ENCODE data around the gene VDR.

Gene VDR

GRCh38 chr12:47904713-47905709 is at the start of gene VDR:
Gene VDR, minus strand, starts transcription at chr12:47904994. Its CDS starts 25,881 bp downstream, at chr12:47879113.
- in situ Hi-C loops (cut with HindIII; ENCODE audit: low pct_unique_long_range_greater_than_20kb, low sequenced_read_pairs), result no loop called here
- no peak for TF ChIP-seq JUND (IDR thresholded peaks at IDR 0.05; ENCODE audit: low read depth)
- DNase-seq (ENCODE audit: low read depth in 1 of 2, low spot score in 1 of 2), result peak; percentile 89 to 95

DNA sequence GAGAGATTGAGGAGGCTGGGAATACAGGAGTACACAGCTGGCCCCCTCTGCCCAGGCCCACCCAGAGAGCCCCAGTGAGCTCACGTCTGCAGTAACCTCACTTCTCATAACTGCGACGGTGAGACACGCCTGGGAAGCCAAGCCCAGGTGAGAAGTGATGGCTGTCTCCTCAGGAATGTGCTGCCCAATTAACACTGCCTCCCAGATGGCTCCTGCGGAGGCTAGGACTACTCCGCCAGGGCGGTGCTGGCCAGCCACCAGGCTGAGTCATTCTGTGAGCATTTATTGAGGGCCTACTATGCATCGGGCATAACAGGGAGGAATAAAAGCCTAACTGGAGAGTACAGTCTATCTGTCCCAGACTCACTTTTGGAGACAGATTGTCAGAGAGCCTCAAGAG is 49.3 kb upstream of the VDR start:
- DNase-seq (ENCODE audit: low read depth in 1 of 2, low spot score in 1 of 2), result no peak
- TF ChIP-seq JUND (IDR thresholded peaks at IDR 0.05; ENCODE audit: low read depth), result no peak
- in situ Hi-C loops (cut with HindIII; ENCODE audit: low pct_unique_long_range_greater_than_20kb, low sequenced_read_pairs), result no loop called here

GRCh38 chr12:47950856-47951468 is 46.2 kb upstream of the VDR start:
- in situ Hi-C loops (cut with HindIII; ENCODE audit: low pct_unique_long_range_greater_than_20kb, low sequenced_read_pairs), result no loop called here
- DNase-seq (ENCODE audit: low read depth in 1 of 2, low spot score in 1 of 2), result peak in 1 of 2 experiments; percentile 82
- TF ChIP-seq JUND (IDR thresholded peaks at IDR 0.05; ENCODE audit: low read depth), result no peak

GRCh38 chr12:47949441-47950341 is 44.9 kb upstream of the VDR start:
- peak; percentile 94 to 96 for DNase-seq (ENCODE audit: low read depth in 1 of 2, low spot score in 1 of 2)
- in situ Hi-C loops (cut with HindIII; ENCODE audit: low pct_unique_long_range_greater_than_20kb, low sequenced_read_pairs), result no loop called here

GRCh38 chr12:47947341-47947740 is 42.5 kb upstream of the VDR start:
- in situ Hi-C loops (cut with HindIII; ENCODE audit: low pct_unique_long_range_greater_than_20kb, low sequenced_read_pairs), result no loop called here
- no peak for TF ChIP-seq JUND (IDR thresholded peaks at IDR 0.05; ENCODE audit: low read depth)
- DNase-seq (ENCODE audit: low read depth in 1 of 2, low spot score in 1 of 2), result no peak

More at GRCh38 chr12:47949441-47950341, 44.9 kb upstream of the VDR start:
- no peak for TF ChIP-seq JUND (IDR thresholded peaks at IDR 0.05; ENCODE audit: low read depth)

DNA sequence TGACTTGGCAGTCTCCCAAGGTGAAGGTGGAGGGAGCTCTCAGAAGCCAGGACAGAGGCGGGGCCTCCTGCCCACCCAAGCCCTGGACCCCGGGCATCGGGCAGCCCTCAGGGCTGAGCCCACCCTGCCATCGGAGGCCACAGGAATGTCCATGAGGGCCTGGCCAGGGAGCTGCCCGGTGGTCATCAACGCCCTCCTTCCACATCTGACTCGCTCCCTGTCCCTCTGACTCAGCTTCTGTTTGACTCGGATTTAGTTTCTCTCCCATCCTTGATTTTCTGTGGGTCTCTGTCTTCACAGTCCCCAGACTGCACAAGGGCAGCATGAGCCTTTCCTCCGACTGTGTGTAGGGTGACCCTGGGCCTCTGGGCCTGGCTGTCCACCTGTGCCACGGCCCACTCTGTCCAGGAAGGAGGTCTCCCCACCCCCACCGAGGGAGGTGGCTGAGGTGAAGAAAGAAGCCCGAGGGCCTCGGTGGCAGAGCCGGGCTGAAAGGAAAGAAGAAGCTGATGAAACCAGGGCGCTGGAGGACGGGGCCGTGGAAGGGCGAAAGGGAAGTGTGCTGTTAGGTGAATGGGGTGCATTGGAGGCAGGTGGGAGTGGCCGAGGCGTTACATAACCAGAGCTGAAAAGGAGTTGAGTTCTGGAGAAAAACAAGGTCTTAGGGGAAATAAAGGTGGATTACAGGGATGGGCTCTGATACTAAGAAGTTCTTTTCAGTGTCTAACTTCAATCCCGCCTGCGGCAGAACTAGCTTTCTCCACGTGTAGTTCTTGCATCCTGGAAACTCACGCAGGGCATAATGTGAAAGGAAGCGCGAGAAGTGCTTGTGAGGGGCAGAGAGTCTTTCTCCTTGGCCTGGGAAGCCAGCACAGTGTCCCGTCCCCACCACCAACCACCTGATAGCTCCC is 41.9 kb upstream of the VDR start:
- in situ Hi-C loops (cut with HindIII; ENCODE audit: low pct_unique_long_range_greater_than_20kb, low sequenced_read_pairs), result no loop called here
- TF ChIP-seq JUND (IDR thresholded peaks at IDR 0.05; ENCODE audit: low read depth), result no peak
- peak in 1 of 2 experiments; percentile 30 for DNase-seq (ENCODE audit: low read depth in 1 of 2, low spot score in 1 of 2)

DNA sequence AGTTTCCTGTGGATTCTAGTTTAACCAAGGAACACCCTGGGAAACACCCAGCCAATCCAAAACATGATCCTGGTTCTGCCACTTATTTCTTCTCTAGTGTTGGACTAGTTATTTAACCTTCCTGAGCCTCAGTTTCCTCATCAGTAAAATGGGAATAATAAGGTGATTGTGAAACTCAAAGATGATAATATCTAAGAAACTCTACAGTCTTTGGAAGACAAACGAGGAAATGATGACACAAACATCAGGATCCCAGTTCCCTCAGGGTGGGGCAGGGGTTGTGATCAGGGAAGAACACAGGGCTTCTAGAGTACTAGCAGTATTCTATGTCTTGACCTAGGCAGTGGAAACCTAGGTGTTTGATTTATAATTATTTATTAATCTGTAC is 40.5 kb upstream of the VDR start:
- no peak for DNase-seq (ENCODE audit: low read depth in 1 of 2, low spot score in 1 of 2)
- no peak for TF ChIP-seq JUND (IDR thresholded peaks at IDR 0.05; ENCODE audit: low read depth)
- in situ Hi-C loops (cut with HindIII; ENCODE audit: low pct_unique_long_range_greater_than_20kb, low sequenced_read_pairs), result no loop called here

- DNase-seq (ENCODE audit: low read depth in 1 of 2, low spot score in 1 of 2), result peak; percentile 64 to 95
- in situ Hi-C loops (cut with HindIII; ENCODE audit: low pct_unique_long_range_greater_than_20kb, low sequenced_read_pairs), result no loop called here
- TF ChIP-seq JUND (IDR thresholded peaks at IDR 0.05; ENCODE audit: low read depth), result no peak
These were observed 40.0 kb upstream of the VDR start for GRCh38 chr12:47944685-47945340.

- DNase-seq (ENCODE audit: low read depth in 1 of 2, low spot score in 1 of 2), result peak in 1 of 2 experiments; percentile 90
- in situ Hi-C loops (cut with HindIII; ENCODE audit: low pct_unique_long_range_greater_than_20kb, low sequenced_read_pairs), result no loop called here
- no peak for TF ChIP-seq JUND (IDR thresholded peaks at IDR 0.05; ENCODE audit: low read depth)
These were observed 39.0 kb upstream of the VDR start for GRCh38 chr12:47943623-47944340.

DNA sequence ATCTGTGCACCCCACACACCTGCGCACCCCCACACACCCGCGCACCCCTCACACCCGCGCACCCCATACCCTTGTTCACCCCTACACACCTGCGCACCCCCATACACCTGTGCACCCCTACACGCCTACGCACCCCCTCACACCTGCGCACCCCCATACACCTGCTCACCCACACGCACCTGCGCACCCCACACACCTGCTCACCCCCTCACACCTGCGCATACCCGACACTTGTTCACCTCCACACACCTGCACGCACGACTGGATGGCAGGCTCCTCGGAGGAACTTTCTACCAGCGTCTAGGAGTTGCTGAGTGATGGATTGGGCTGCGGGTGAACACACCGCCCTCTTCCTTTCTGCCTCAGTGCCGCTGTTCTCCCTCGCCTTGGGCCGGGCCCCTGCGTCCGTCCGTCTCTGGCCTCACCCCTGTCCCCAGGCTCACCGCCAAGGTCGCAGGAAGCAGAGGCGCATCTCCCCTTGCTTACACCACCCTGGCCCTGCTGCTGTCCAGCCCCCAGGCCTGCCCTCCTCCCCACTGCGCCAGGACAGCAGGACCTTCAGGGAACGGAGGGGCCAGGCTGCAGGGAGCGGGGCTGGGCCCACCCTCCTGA is 37.9 kb upstream of the VDR start:
- in situ Hi-C loops (cut with HindIII; ENCODE audit: low pct_unique_long_range_greater_than_20kb, low sequenced_read_pairs), result no loop called here
- TF ChIP-seq JUND (IDR thresholded peaks at IDR 0.05; ENCODE audit: low read depth), result no peak
- DNase-seq (ENCODE audit: low read depth in 1 of 2, low spot score in 1 of 2), result no peak
